T-cell (primary cell): ENCODE data around the gene C20orf204. TPM values are rescaled to one million over a fixed set of nuclear protein-coding genes. Genes with fewer than 3 reads are reported as not detected.

ENCODE experiments used
- ATAC-seq, 4 experiments: fragments of 200-7000 bp in 3 of 4; fragments of 150-1000 bp in 1 of 4; cut with Tn5 transposase; replicated peaks in 1 of 4; 1 replicate in 3 of 4; 2 replicates in 1 of 4; pipeline ENCODE4 v1.10.0; 2021; ENCODE audit warnings: moderate library complexity in 3 of 4, mild to moderate bottlenecking in 2 of 4, moderate number of reproducible peaks in 1 of 4
- CTCF ChIA-PET, 2 donors: fragments of 300-600 bp; sonication (Branson Sonifier 250); formaldehyde crosslinking; loops; one replicate each; lab custom pipeline; 2022; ENCODE audit warnings: antibody characterized with exemption in 2 of 2; lab: Charles Lee
- POLR2A ChIA-PET, 2 donors: fragments of 300-600 bp; sonication (Branson Sonifier 250); formaldehyde crosslinking; loops; one replicate each; lab custom pipeline; 2022; ENCODE audit warnings: antibody characterized with exemption in 2 of 2; lab: Charles Lee
- DNase-seq, 35 experiments: peaks; one replicate each; pipeline versions ENCODE4 v3.0.0 to v3.0.0-alpha.2; 2013 to 2023
- H3K27ac ChIP-seq: one replicate; pipeline ENCODE4 v1.5.1; 2013; ENCODE audit warnings: low read length
- H3K27me3 ChIP-seq, 2 experiments: replicated peaks in 1 of 2; 1 replicate in 1 of 2; 2 replicates in 1 of 2; pipeline versions ENCODE4 v1.6.1 to v1.7.0; 2013; ENCODE audit warnings: low read length in 1 of 2, mixed read lengths in 1 of 2; ENCODE audit not compliant: control insufficient read depth in 2 of 2, insufficient read depth in 2 of 2; ENCODE audit errors: extremely low read depth in 1 of 2
- H3K36me3 ChIP-seq, 2 donors: 1 replicate in 1 of 2; 2 replicates in 1 of 2; pipeline versions ENCODE4 v1.6.1 to v1.7.0; 2013; ENCODE audit warnings: low read length in 1 of 2; ENCODE audit not compliant: control insufficient read depth in 2 of 2, insufficient read depth in 1 of 2; ENCODE audit errors: extremely low read depth in 1 of 2
- H3K4me1 ChIP-seq, 2 experiments: 1 replicate in 1 of 2; 2 replicates in 1 of 2; pipeline versions ENCODE4 v1.6.1 to v1.7.0; 2013; ENCODE audit warnings: low read length in 2 of 2, mixed read lengths in 1 of 2; ENCODE audit not compliant: insufficient read depth in 2 of 2, control insufficient read depth in 1 of 2; ENCODE audit errors: extremely low read depth in 1 of 2
- H3K4me3 ChIP-seq, 2 donors: 1 replicate in 1 of 2; 2 replicates in 1 of 2; pipeline versions ENCODE4 v1.5.1 to v1.7.0; 2013; ENCODE audit warnings: mild to moderate bottlenecking in 2 of 2, low read length in 1 of 2, moderate library complexity in 1 of 2; ENCODE audit not compliant: control insufficient read depth in 1 of 2; ENCODE audit errors: extremely low read depth in 1 of 2
- H3K9me3 ChIP-seq: 2 replicates; pipeline ENCODE4 v1.7.0; 2013
- H3K27ac Mint-ChIP-seq, 2 donors: one replicate each; pipeline ENCODE4 v1.8.0; 2020 to 2021; ENCODE audit warnings: mild to moderate bottlenecking in 2 of 2, mixed read lengths in 2 of 2
- H3K27me3 Mint-ChIP-seq, 2 donors: one replicate each; pipeline ENCODE4 v1.8.0; 2021 to 2022; ENCODE audit warnings: mixed read lengths in 2 of 2
- H3K36me3 Mint-ChIP-seq: one replicate; pipeline ENCODE4 v1.8.0; 2021; ENCODE audit warnings: mixed read lengths
- H3K4me1 Mint-ChIP-seq, 3 donors: one replicate each; pipeline ENCODE4 v1.8.0; 2020 to 2022; ENCODE audit warnings: mixed read lengths in 3 of 3, mild to moderate bottlenecking in 1 of 3
- H3K4me3 Mint-ChIP-seq, 3 donors: one replicate each; pipeline ENCODE4 v1.8.0; 2020 to 2022; ENCODE audit warnings: mild to moderate bottlenecking in 3 of 3, mixed read lengths in 3 of 3, moderate library complexity in 3 of 3
- H3K9me3 Mint-ChIP-seq, 3 donors: one replicate each; pipeline ENCODE4 v1.8.0; 2020 to 2022; ENCODE audit warnings: mixed read lengths in 3 of 3
- WGBS: methylation state at CpG from one replicate; pipeline ENCODE4 v1.1.5; 2013; ENCODE audit warnings: missing lambda C conversion rate; ENCODE audit not compliant: insufficient coverage; 5-methylcytosine and 5-hydroxymethylcytosine counted together
- total RNA-seq, 35 experiments: library from RNA in 6 of 35; stranded (reverse) in 6 of 35; fragments of 120-200 nt in 1 of 35; gene quantifications; one replicate each; pipeline versions ENCODE4 v1.2.1 to v1.2.4 and lab custom pipeline; 2013 to 2026

The C20orf204 gene
- total RNA-seq, 5 donors from 2014 or later (not counting 1 experiment from before 2014, with no cell fraction given) = 4.5 to 20.8 (median 9.5) TPM

- Histone ChIP-seq H3K4me1 (peaks cover 11 to 81% of the 10 kb centered on the region in 2 experiments), H3K27me3 (no peaks in the 10 kb centered on the region), H3K4me3 (no peak overlapping the region), H3K36me3 (peaks cover 4 to 11% of the 10 kb centered on the region in 2 donors), H3K9me3 (no peaks in the 10 kb centered on the region), H3K27ac (no peak overlapping the region)
- DNase-seq (no peak), ATAC-seq (no peak)
- Mint-ChIP-seq H3K4me1 (peaks cover 39 to 63% (median 43%) of the 10 kb centered on the region in 3 donors), H3K27me3 (no peaks in the 10 kb centered on the region), H3K9me3 (no peaks in the 10 kb centered on the region), H3K27ac (peak overlapping the region; percentile 39 to 43), H3K36me3 (no peaks in the 10 kb centered on the region), H3K4me3 (peak overlapping the region in 1 of 3 donors; percentile 31)
- POLR2A ChIA-PET = no interaction called here
- CTCF ChIA-PET = no interaction called here
- WGBS = 80% methylated on average over 10 of the region's 12 CpGs
These were observed 31.8 kb downstream of the C20orf204 start for GRCh38 chr20:64067733-64068307.

GRCh38 chr20:64068386-64069208, 32.6 kb downstream of the C20orf204 start:
- POLR2A ChIA-PET = interaction anchor here in 1 of 2 donors (0.5 kb wide), 1 partner anchor 25 kb away, joined by 4 read pairs; no protein-coding TSS in a partner anchor
- no peaks in the 10 kb centered on the region for H3K27me3 Mint-ChIP-seq
- no peak overlapping the region for H3K4me3 Mint-ChIP-seq
- Histone ChIP-seq H3K9me3 (no peaks in the 10 kb centered on the region), H3K4me3 (no peak overlapping the region), H3K27me3 (no peaks in the 10 kb centered on the region), H3K36me3 (peaks cover 9 to 18% of the 10 kb centered on the region in 2 donors), H3K27ac (no peak overlapping the region), H3K4me1 (peaks cover 11 to 77% of the 10 kb centered on the region in 2 experiments)
- ATAC-seq = no peak
- WGBS = 71% methylated on average over 8 of the region's 12 CpGs
- no peak for DNase-seq
- peak overlapping the region in 1 of 2 donors; percentile 49 for H3K27ac Mint-ChIP-seq
- no peaks in the 10 kb centered on the region for H3K36me3 Mint-ChIP-seq
- H3K9me3 Mint-ChIP-seq = no peaks in the 10 kb centered on the region
- peaks cover 38 to 62% (median 42%) of the 10 kb centered on the region in 3 donors for H3K4me1 Mint-ChIP-seq
- CTCF ChIA-PET = no interaction called here

GRCh38 chr20:64069209-64069613, 33.2 kb downstream of the C20orf204 start:
- H3K36me3 ChIP-seq = peaks cover 9 to 24% of the 10 kb centered on the region in 2 donors
- ATAC-seq (no peak), DNase-seq (no peak)
- ChIA-PET CTCF (no interaction called here), POLR2A (no interaction called here)
- H3K9me3 ChIP-seq = no peaks in the 10 kb centered on the region
- Mint-ChIP-seq H3K4me3 (no peak overlapping the region), H3K36me3 (no peaks in the 10 kb centered on the region), H3K27ac (peak overlapping the region in 1 of 2 donors; percentile 49), H3K27me3 (no peaks in the 10 kb centered on the region), H3K9me3 (no peaks in the 10 kb centered on the region), H3K4me1 (peaks cover 32 to 56% (median 36%) of the 10 kb centered on the region in 3 donors)
- H3K27me3 ChIP-seq = no peaks in the 10 kb centered on the region
- peaks cover 11 to 72% of the 10 kb centered on the region in 2 experiments for H3K4me1 ChIP-seq
- 92% methylated on average over 19 of the region's 20 CpGs for WGBS
- H3K4me3 ChIP-seq = no peak overlapping the region
- no peak overlapping the region for H3K27ac ChIP-seq

- H3K4me3 Mint-ChIP-seq = no peak overlapping the region
- Histone ChIP-seq H3K27ac (no peak overlapping the region), H3K4me3 (no peak overlapping the region), H3K36me3 (peaks cover 9 to 27% of the 10 kb centered on the region in 2 donors), H3K27me3 (no peaks in the 10 kb centered on the region), H3K9me3 (no peaks in the 10 kb centered on the region), H3K4me1 (peaks cover 11 to 67% of the 10 kb centered on the region in 2 experiments)
- CTCF ChIA-PET = no interaction called here
- no peaks in the 10 kb centered on the region for H3K36me3 Mint-ChIP-seq
- peaks cover 27 to 51% (median 31%) of the 10 kb centered on the region in 3 donors for H3K4me1 Mint-ChIP-seq
- no peak overlapping the region for H3K27ac Mint-ChIP-seq
- no peak for ATAC-seq
- H3K9me3 Mint-ChIP-seq = no peaks in the 10 kb centered on the region
- peak in 1 of 35 experiments; percentile 34 for DNase-seq
- POLR2A ChIA-PET = no interaction called here
- H3K27me3 Mint-ChIP-seq = no peaks in the 10 kb centered on the region
- whole genome bisulfite sequencing = 62% methylated on average over 12 of the region's 14 CpGs
These were observed 33.7 kb downstream of the C20orf204 start for GRCh38 chr20:64069614-64070243.

DNA sequence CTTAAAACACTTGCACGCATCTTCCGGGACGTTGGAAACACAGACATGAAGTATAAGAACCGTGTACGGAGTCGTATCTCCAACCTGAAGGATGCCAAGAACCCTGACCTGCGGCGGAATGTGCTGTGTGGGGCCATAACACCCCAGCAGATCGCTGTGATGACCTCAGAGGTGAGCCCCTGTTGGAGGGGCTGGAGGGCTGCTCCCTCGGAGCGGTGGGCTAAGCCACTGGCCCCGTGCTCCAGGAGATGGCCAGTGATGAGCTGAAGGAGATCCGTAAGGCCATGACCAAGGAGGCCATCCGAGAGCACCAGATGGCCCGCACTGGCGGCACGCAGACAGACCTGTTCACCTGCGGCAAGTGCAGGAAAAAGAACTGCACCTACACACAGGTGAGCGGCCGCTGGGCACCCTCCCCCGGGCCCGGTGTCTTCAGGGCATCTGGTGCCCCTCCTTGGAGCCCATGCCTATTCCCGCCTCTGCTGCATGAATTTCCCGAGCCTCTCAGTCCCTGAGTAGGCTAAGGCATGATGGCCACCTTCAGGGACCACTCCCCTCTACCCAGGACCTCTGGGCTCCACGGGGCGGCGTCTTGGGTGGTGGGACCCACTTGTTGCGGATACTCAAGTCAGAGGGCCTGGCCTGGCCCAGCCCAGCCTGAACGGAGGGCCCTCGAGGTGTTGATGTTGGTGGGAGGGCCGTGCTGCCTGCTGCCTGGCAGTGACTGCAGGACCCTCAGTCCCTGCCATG, 34.4 kb downstream of the C20orf204 start:
- no peaks in the 10 kb centered on the region for H3K27me3 ChIP-seq
- Mint-ChIP-seq H3K4me1 (peaks cover 21 to 46% (median 25%) of the 10 kb centered on the region in 3 donors), H3K4me3 (no peak overlapping the region), H3K36me3 (peaks cover 2% of the 10 kb centered on the region), H3K27me3 (no peaks in the 10 kb centered on the region), H3K9me3 (no peaks in the 10 kb centered on the region), H3K27ac (peak overlapping the region in 1 of 2 donors; percentile 19)
- H3K4me3 ChIP-seq = no peak overlapping the region
- H3K9me3 ChIP-seq = no peaks in the 10 kb centered on the region
- no peak for ATAC-seq
- ChIA-PET CTCF (no interaction called here), POLR2A (no interaction called here)
- no peak overlapping the region for H3K27ac ChIP-seq
- H3K36me3 ChIP-seq = peaks cover 9 to 32% of the 10 kb centered on the region in 2 donors
- DNase-seq = no peak
- WGBS = 89% methylated on average over 24 of the region's 31 CpGs
- H3K4me1 ChIP-seq = peaks cover 10 to 60% of the 10 kb centered on the region in 2 experiments
